GM12874 (cell line): ENCODE data around the gene VSIG1.

Experiments used
- CTCF ChIP-seq: IDR thresholded peaks from 2 replicates; pipeline ENCODE4 v1.5.1; 2011; ENCODE audit warnings: low read depth, mild to moderate bottlenecking, control low read depth, low read length, moderate library complexity; ENCODE audit not compliant: insufficient read depth

VSIG1 gene

GRCh38 chrX:108034725-108035124 is 10.1 kb upstream of the VSIG1 start:
- TF ChIP-seq CTCF: no peak

- no peak for TF ChIP-seq CTCF
Observed at GRCh38 chrX:108036298-108036973, 8.4 kb upstream of the VSIG1 start.

GRCh38 chrX:108049649-108050048 is 4.8 kb downstream of the VSIG1 start:
- TF ChIP-seq CTCF: no peak

DNA sequence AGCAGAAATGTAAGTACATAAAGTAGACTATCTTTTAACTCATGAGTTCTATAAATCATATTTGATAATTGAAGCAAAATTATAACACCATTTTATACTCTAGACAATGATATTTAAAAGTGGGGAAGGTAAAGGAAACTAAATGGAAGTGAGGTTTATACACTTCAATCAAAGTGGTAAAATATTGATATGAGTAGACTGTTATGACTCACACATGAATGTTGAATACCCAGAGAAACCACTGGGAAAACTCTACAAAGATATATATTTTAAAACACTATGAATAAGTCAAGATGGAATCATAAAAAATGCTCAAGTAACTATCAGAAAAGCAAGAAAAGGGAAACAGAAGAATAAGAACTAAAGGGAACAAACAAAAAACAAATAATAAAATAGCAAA is 8.4 kb downstream of the VSIG1 start:
- TF ChIP-seq CTCF: no peak

DNA sequence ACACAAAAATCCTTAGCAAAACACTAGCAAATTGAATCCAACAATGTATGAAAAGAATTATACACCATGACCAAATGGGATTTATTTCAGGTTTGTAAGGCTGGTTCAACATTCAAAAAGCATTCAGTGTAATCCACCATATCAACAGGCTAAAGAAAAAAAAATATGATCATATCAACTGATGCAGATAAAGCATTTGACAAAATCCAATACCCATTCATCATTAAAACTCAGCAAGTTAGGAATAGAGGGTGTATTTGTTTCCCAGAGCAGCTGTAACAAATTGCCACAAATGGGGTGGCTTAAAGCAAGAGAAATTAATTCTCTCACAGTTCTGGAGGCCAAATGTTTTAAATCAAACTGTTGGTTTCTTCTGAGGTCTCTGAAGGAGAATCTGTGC is 10.7 kb downstream of the VSIG1 start:
- TF ChIP-seq CTCF: no peak

DNA sequence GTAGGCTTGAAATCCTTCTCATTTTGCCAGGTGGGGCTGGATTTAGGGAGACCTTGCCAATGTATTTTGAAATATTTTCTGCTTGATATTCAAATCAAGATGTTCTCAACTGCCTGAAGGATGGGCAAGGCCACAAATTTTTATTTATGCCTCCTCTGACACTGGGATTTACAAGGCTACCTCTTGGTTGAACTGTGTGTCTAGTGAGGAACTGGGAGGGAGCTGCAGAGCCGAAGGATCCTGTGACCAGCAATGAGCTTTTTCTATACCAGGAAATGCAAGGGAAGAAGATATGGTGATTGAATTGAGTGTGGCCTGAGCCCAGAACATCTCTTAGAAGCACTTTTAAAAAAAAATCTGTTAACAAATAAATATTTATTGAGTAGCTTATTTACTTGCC is 14.9 kb downstream of the VSIG1 start:
- TF ChIP-seq CTCF: no peak

DNA sequence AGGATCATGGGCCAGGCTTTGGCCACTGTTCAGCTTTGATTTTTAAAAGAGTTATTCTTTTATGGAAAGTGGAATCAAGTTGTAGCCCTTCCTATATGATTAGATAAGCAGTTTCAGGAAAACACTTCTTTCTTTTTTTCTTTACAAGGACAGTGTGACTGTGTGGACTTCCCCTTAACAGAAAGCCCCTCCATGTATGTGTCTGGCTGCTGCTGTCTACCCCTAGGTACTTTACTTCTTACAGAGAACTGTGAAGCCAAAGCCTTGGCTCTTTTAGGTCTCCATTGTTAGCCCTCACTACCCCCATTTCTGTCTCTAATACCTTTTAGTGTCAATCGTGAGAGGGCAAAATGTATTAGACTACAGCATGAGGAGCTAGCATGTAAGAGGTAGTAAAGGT is 19.1 kb downstream of the VSIG1 start:
- TF ChIP-seq CTCF: no peak
